Measurements from ENCODE around the gene NAT9.

The NAT9 gene

DNA sequence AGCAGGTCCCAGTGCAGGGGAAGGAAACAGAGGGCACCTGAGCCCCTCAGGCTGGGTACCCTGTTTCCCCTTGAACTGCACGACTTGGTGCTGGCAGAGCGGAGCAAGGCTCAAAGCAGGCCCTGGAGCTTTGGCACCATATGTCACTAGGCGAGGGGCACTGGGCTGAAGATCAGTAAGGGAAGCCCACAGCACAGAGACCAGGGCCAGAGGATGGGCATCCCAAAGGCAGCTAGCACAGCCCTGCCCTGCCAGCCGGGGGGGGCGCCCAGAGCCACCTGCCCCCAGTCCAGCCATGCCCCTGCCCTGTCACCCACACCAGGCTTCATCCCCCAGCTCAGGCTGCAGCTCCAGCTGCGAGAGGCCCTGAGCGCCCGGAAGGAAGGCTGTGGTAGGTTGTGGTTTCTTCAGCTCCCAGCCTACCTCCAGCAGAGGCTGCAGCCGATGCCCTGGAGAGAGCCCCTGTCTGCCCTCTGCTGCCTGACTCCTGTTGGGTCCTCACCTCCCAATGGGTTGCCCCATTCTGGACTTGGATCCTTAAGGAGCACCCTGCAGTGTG is 16.8 kb downstream of the NAT9 start:
- no peak for DNase-seq

DNA sequence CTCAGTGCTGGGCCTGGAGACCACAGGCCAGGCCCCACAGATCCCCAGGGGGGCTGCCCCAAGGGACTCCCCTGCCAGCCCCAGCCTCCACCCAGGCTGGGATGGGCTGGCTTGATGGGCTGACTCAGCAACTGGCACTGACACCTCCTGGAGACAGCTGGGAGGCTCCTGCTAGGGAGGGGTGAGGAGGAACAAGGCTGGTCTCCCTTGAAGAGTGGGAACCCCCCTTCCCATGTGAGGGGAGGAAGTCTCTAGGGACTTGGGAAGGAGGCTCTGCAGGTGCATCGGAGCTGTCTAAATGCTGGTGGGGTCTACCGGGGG is 17.3 kb downstream of the NAT9 start:
- DNase-seq, result no peak

DNA sequence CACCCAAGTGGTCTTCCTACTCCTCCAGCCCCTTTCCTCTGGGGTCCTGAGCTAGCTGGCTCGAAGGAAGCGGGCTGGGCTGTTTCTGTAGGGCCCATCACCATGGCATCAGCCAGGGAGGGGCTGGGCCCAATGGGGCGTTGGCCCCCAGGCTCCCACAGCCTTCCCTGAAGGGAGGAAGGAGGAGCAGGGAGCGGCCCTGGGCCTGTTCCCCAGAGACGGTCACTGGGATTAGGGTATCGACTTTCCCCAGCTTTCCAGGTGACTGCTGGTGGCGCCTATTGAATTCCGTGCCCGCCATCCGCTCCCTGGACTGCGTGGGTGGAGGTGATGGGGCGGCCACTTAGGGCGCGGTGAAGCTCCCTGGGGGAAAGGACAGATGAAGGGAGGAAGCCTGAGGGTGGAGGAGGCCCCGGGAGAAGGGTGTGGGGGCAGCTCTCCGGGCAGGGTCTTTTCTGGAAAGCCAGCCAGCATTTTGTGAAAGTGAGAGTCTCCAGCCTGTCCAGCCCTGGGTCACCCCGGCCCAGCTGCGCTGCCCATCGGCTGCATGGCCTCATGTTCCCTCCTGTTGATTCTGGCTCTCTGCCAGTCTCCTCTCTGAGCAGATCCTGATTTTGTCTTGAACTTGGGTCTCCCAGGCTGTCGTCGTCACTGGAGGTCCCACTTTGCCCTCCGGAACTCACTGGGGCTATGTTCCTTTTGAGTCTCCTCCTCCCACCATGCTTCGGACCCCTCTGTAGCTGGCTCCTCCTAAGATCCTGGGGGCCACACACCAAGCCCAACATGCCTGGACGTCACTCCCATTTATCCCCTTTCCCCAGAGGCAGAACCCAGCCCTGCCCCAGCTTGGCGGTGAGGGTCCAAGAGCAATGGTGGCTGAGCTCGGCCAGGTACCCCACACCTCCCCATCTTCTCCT is 18.0 kb downstream of the NAT9 start:
- DNase-seq, result no peak

DNA sequence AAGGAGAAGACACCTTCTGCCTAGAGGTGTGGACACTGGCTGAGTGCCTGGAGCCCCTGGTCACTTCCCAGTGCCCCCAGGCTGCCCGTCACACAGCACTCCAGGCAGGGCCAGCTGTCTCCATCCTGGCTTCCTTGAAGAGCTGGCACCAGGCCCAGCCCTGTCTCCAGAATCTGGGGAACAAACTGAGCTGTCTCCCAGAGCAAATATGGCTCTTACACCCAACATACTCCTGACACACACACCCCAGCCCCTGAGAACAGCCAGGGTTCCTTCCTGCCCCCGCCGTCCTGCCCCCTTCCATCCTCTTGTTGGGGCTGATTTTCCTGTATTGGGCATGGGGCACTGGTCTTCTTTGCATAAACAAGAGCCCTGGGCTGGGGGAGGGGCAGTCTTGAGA is 18.6 kb downstream of the NAT9 start:
- DNase-seq, result no peak

DNA sequence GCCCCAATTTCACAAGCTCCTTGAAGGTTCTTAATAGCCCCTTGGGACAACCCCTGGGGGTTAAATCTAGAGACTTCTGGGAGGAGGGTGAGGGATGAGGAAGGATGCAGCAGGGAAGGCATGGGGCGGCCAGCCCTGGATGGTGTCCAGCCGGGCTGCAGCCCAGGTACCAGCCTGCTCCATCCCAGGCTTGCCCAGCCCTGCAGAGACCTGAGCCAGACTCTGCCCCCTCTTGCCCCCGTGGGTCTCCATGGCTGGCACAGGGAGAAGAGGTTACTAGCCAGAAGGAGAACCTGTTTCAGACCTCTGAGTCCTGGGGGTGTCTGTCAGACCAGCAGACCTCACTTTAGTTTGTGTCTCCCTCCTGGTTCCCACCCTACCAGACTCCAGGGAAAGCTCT is 19.3 kb downstream of the NAT9 start:
- DNase-seq, result no peak

DNA sequence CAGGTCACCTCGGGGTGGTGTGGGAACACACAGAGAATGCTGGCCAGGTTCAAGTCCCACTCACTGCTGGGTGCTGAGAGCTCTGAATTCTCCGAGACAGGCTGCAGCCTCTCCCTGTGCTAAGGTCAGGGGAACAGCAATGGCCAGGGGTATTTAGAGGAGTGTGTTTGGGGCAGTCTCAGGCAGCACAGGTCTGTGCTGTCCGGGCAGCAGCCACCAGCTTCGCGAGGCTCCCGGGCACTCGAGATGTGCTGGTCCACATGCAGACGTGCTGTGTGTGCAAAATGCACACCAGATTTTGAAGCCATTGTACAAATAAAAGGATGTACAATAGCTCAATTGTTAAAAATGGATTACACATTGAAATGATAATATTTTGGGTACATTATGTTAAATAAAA is 20.6 kb downstream of the NAT9 start:
- DNase-seq, result no peak

DNA sequence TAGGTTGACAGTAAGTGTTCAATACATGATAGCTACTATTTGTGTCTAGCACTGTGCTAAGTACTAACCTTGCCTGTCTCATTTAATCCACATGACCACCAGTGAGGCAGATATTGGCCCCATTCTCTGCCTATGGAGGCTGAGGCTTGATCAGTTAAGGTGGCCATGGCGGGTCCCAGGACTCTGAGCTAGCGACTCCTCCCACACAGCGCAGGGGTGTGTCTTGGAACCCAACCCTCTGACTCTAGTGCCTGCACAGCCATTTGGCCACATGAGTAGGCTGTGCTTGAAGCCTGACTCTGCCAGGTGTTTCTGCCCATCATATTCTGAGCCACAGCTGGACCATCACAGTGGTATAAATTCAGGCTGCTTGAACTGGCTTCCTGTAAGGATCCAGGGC is 21.3 kb downstream of the NAT9 start:
- DNase-seq, result no peak

DNA sequence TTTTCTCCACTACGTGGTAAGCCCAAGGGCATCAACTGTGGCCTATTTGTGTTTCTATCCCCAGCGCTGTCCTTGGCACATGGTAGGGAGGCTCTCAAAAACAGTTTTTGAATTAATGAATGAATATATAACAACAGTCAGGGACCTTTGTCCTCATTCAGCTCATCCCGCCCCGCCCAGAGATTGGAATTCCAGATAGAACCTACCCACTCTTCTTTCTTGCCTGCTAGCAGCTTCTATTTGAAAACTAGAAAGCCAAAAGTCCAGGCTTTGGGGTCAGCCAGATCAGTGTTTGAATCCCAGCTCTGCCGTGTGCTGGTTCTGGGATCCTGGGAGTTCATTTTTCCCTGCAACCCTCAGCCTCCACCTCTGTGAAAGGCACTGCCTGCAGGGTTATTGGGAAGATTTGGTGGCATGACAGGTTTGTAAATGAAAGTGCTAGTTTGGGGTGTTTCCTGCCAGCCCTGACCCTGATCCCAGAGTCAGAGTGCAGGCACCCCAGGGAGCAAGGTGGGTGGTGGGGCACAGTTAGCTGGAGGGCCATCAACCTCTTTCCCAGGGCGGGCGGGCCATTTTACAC is 23.2 kb downstream of the NAT9 start:
- no peak for DNase-seq

DNA sequence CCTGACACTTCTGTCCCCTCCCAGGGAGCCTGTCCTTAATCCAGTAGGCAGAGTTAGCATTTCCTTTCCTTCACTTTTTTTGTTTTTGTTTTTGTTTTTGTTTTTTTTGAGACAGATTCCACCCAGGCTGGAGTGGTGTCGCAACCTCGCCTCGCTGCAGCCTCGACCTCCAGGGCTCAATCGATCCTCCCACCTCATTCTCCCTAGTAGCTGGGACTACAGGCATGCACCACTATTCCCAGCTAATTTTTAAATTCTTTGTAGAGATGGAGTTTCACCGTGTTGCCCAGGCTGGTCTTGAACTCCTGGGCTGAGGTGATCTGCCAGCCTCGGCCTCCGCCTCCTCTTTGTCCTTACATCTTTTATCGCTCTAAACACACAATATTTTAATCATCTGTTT is 23.7 kb downstream of the NAT9 start:
- no peak for DNase-seq

DNA sequence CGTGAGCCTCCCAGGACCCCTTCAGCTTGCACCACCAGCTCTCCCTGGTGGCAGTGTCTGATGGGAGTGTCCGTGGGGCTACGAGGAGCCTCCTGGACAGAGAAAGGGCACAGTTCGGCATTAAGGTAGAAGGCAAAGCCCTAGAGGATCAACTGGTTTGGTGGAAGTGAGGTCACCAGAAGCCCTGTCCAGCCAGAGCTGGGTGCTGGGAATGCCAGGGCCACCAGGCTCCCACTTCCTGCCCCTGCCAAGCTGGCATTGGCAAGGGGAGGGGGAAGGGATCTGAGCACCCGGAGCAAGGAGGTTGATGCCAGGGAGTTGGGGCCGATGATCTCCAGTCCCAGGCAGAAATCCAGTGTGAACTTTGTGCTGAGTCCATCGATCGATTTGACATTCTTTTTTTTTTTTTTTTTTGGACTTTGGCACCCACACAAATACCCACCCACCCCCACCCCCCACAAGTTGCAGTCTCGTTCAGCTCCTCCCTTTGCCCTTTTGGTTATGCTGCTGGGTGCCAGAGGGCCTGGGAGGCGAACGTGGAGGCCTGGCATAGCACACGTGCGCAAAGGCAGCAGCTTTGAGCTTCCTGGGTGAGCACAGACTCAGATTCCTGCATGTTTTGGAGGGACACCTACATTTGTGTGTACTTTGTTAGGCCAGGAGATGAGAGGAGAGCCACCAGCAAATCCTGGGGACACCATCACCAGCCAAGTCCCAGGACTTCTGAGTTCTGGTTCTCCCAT is 25.6 kb downstream of the NAT9 start:
- DNase-seq, result no peak

DNA sequence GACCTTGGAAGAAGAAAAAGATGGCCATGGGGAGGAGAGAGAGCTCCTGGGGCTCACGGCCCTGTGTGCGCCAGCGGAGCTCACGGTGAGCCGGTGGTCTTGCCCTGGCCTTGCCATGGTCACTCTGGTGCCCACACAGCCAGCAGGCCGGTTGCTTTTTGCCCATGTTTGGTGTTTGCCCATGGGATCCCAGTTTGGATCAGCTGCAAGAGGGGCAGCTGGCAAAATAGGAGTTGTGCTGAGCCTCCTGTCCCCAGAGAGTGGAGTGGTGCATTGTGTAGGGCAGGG is 26.2 kb downstream of the NAT9 start:
- DNase-seq, result no peak

DNA sequence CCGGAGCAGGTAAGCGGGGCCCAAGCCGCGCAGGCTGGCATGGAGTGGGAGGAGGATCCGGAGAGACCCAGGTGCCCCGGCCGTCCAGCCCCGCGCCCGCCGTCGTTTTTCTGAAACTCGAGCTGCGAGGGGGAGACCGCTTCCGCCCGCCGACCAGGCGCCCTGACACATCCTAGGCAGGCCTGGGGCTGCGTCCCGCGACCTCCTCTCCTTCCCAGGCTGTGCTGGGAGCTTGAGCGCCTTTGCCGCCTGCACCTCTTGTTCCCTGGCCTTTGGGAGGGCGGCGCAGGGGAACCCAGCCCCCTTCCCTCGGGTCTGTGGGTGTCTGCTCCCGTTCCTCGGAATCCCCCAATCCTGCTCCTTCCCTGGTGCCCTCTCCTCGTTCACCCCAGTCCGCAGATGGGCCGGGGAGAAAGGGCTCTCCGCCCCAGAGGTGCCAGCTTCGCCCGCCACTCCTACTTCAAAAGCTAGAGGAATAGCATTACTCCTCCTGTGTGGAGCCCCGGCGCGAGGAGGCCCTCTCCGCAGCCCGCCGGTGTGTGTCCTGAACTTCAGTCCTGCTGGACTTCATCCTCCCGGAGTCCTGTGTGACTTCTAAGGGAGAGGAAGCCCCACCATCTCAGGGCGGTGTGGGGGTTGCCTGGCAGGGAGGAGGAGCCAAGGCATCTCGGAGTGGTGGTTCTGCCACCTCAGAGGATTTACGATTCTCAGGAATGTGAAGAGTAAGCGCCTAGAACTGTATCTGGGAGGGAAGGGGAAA is 26.7 kb downstream of the NAT9 start:
- no peak for DNase-seq

DNA sequence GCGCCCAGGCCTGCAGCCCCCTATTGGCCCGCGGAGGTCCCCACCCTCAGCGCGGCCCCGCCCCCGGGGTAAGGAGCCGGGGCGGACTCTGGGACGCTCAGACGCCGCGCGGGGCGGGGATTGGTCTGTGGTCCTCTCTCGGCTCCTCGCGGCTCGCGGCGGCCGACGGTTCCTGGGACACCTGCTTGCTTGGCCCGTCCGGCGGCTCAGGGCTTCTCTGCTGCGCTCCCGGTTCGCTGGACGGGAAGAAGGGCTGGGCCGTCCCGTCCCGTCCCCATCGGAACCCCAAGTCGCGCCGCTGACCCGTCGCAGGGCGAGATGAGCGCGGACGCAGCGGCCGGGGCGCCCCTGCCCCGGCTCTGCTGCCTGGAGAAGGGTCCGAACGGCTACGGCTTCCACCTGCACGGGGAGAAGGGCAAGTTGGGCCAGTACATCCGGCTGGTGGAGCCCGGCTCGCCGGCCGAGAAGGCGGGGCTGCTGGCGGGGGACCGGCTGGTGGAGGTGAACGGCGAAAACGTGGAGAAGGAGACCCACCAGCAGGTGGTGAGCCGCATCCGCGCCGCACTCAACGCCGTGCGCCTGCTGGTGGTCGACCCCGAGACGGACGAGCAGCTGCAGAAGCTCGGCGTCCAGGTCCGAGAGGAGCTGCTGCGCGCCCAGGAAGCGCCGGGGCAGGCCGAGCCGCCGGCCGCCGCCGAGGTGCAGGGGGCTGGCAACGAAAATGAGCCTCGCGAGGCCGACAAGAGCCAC is 27.4 kb downstream of the NAT9 start, which contains the start of gene NHERF1:
Gene NHERF1, plus strand, starts transcription at position 100 of the 750 bp plus-strand sequence. Its CDS starts 219 bp downstream, at position 319.
- DNase-seq, result peak; percentile 91

DNA sequence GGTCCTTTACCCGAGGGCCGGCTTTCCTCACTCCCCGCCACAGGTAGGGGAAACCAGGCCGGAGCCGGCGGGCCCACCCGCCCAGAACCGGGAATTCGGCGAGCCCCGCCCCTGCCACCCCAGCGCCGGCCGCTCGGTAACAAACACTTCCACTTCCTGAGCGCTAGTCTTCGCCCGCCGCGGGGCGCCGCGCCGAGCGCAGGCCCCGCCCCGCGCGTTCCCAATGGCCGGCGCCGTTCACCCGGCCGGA is 27.9 kb downstream of the NAT9 start:
- DNase-seq, result no peak

DNA sequence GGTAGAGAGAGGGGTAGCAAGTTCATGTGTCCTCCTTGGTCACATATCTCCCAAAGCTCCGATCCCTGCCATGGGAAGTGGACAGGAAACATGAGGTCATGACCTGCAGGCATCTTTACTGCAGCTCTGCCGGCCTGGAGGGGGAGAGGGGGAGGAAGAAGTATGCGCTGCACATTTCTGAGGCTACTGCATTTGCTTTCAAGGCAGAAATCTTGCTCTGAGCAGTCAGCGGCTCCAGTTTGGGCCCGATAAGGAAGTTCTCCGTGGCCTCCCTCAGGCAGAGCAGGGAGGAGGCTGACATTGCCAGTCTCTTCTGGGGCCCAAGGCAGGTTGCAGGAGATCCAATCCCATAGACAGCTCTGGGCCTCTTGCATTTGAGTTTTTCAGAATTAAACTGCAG is 29.2 kb downstream of the NAT9 start:
- DNase-seq, result no peak

DNA sequence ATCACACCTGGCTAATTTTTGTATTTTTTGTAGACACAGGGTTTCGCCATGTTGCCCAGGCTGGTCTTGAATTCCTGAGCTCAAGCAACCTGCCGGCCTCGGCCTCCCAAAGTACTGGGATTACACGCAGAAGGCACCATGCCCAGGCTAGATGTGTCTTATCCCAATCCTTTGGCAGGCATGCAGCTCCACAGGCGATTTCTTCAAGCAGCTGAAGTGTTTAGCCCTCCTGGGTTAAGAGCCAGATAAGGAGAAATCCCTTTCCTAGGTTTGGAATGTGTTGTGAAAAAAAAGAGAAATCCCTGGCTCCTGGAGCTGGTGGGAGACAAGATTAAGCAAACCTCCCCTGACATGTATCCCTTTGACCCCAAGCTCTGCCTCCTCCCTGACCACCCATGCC is 29.8 kb downstream of the NAT9 start:
- DNase-seq, result no peak

DNA sequence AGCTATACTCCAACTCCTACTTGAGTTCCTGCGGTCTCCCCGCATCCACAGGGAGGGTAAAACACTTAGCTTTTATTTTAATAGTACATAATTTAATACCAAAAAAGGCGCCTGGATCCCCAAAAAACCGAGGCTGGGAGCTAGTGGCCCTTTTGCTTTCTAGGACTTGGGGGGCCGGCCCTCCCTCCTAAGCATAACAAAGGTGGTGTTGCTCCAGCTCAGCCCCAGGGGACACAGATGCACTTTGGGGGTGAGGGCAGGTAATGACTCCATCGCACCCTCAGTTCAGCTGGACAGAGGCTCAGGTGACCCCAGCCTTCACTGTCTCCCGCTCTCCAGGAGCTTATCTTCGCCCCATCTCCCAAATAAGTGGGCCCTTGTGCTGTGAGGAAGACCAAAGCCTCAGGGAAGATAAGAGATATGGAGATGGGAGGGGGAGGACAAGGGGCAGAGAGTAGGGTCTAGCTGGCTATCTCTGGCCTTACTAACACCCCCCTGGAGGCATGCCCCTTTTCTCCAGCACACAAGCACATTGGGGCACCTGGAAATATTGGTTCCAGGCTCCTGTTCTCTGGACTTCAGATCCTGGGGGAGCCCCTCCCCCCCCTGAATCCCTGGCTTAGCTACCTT is 30.5 kb downstream of the NAT9 start:
- DNase-seq, result no peak

DNA sequence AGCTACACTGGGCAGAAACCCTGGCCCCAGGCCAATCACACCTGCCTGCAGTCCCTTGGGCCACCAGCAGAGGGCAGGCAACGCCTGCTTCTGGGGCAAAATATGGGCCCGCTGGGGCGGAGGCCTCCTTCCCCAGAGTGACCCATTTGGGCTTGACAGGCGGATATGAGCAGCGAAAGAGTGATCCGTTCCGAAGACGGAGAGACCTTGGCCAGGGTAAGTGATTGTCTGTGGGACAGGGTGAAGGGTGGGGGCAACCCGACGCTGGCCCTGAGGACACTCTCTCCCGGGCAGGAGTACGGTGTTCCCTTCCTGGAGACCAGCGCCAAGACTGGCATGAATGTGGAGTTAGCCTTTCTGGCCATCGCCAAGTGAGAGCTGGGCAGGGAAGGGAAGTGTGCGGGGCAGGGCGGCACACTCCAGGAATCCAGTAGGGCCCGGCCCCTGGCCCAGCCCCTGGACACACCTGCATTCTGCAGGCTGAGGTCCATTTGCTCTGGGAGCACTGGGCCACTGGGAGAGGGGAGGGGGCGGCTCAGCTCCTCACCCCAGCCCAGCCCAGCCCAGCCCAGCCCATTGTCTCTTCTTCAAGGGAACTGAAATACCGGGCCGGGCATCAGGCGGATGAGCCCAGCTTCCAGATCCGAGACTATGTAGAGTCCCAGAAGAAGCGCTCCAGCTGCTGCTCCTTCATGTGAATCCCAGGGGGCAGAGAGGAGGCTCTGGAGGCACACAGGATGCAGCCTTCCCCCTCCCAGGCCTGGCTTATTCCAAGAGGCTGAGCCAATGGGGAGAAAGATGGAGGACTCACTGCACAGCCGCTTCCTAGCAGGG is 31.2 kb downstream of the NAT9 start:
- peak; percentile 73 for DNase-seq

DNA sequence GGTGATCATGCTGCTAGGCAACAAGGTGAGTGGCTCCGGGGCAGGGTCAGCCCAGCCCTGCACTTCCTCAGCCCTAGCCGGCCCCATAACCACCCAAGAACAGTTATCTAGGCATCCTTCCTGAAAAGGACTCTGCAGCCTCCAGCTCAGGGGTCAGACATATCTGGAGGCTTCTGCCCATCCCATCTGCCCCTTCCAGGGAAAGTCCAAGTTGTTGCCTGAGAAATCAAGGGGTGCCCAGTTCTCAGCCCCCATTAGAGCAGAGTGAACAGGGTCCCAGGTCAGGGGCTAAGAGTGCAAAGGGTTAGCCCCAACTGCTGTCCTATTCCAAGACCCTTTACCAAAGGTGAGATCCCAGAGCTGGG is 31.8 kb downstream of the NAT9 start:
- DNase-seq, result no peak

DNA sequence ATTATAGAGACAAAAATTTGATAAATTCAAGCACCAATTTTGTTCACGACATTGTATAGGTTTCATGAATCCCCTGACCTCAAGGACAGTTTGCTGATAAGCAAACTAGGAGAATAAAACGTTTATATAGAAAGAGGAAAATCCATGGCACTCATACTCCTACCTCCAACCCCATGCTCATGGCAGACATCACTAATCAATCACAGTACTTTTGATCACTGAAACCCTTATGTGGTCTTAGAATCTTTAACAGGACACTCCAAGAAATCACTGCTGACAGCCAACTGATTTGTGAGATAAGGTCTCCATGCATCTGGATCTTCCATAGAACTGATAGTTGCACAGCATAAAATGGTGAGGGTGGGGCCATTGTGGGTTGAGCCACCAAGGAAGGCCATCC is 32.4 kb downstream of the NAT9 start:
- DNase-seq, result no peak

DNA sequence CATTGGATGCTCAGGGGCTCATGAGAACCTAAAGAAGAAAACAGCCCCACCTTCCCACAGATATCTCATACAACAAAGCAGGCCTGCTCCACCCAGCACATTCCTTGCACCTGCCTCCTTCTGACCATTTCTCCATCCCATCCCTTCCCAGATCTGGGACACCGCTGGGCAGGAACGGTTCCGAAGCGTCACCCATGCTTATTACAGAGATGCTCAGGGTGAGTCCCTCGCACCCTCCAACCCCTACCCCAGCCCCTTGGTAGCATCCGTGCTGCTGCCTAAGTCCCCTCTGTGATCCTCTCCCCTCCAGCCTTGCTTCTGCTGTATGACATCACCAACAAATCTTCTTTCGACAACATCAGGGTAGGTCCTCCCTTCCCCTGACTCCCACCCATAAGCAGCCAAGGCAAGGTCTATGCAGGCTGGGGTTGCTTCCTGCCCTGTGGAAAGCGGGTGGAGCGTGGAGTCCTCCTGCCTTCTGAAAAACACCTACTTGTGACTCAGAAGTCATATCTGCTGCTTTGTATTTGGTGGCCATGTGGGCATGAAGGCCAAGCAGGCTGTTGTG is 33.1 kb downstream of the NAT9 start:
- no peak for DNase-seq
